ENCODE results near the gene JMJD1C.
A peak's percentile ranks its signal among the peaks of the same experiment; 100 is the strongest.

JMJD1C gene

GRCh38 chr10:63192826-63193225 is 273.0 kb downstream of the JMJD1C start:
- Histone ChIP-seq H3K4me1 (ENCODE audit: control insufficient read depth, insufficient read depth, low read length) (no peaks in the 10 kb centered on the region), H3K36me3 (ENCODE audit: control insufficient read depth in 2 of 2, insufficient read depth in 1 of 2, low read length in 2 of 2) (peaks cover 52 to 57% of the 10 kb centered on the region in 2 experiments), H3K27ac (ENCODE audit: extremely low read depth, low read depth, low read length) (no peak overlapping the region), H3K9me3 (ENCODE audit: control insufficient read depth, insufficient read depth, low read depth, low read length) (no peaks in the 10 kb centered on the region), H3K4me3 (ENCODE audit: low read depth, low read length) (no peak overlapping the region)
- ChIA-PET POLR2A (no interaction called here), CTCF (no interaction called here)
- TF ChIP-seq ZNF404 (tag by site-specific recombination; IDR thresholded peaks at IDR 0.05) (no peak), TSHZ1 (tag by site-specific recombination; IDR thresholded peaks at IDR 0.05; ENCODE audit: borderline replicate concordance) (no peak), ZNF302 (tag by site-specific recombination; IDR thresholded peaks at IDR 0.05; ENCODE audit: low read depth) (no peak)

DNA sequence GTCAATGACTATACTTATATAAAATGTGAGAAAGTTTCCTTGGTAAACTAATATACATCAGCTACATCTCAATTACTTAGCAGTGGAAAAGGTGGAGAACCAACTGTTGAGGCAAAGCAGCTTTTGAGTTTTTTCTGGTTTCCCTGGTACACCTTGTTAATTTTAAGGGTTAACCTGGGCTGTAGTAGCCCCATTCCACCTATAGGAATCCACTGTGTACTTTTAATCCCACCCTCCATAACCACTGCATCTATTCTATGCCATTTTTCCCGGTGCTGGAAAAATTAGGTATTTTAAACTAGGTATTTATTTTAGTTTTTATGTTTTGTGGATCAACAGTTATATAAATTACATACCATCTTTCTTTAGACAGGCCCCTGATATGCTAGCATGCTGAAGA is 290.2 kb downstream of the JMJD1C start:
- Histone ChIP-seq H3K4me1 (ENCODE audit: control insufficient read depth, insufficient read depth, low read length) (no peaks in the 10 kb centered on the region), H3K36me3 (ENCODE audit: control insufficient read depth in 2 of 2, insufficient read depth in 1 of 2, low read length in 2 of 2) (peaks cover 57% of the 10 kb centered on the region in 2 experiments), H3K4me3 (ENCODE audit: low read depth, low read length) (no peak overlapping the region), H3K9me3 (ENCODE audit: control insufficient read depth, insufficient read depth, low read depth, low read length) (no peaks in the 10 kb centered on the region), H3K27ac (ENCODE audit: extremely low read depth, low read depth, low read length) (no peak overlapping the region)
- no peak for TF ChIP-seq YY2 (tag by site-specific recombination; IDR thresholded peaks at IDR 0.05)
- TF ChIP-seq, protein P1, sequence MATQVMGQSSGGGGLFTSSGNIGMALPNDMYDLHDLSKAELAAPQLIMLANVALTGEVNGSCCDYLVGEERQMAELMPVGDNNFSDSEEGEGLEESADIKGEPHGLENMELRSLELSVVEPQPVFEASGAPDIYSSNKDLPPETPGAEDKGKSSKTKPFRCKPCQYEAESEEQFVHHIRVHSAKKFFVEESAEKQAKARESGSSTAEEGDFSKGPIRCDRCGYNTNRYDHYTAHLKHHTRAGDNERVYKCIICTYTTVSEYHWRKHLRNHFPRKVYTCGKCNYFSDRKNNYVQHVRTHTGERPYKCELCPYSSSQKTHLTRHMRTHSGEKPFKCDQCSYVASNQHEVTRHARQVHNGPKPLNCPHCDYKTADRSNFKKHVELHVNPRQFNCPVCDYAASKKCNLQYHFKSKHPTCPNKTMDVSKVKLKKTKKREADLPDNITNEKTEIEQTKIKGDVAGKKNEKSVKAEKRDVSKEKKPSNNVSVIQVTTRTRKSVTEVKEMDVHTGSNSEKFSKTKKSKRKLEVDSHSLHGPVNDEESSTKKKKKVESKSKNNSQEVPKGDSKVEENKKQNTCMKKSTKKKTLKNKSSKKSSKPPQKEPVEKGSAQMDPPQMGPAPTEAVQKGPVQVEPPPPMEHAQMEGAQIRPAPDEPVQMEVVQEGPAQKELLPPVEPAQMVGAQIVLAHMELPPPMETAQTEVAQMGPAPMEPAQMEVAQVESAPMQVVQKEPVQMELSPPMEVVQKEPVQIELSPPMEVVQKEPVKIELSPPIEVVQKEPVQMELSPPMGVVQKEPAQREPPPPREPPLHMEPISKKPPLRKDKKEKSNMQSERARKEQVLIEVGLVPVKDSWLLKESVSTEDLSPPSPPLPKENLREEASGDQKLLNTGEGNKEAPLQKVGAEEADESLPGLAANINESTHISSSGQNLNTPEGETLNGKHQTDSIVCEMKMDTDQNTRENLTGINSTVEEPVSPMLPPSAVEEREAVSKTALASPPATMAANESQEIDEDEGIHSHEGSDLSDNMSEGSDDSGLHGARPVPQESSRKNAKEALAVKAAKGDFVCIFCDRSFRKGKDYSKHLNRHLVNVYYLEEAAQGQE (tag by site-specific recombination; IDR thresholded peaks at IDR 0.05) = no peak
- ChIA-PET POLR2A (no interaction called here), CTCF (interaction anchor here (0.6 to 3.2 kb wide), 2 partner anchors 8 to 332 kb away, joined by 5 to 11 read pairs; no protein-coding TSS in a partner anchor)

DNA sequence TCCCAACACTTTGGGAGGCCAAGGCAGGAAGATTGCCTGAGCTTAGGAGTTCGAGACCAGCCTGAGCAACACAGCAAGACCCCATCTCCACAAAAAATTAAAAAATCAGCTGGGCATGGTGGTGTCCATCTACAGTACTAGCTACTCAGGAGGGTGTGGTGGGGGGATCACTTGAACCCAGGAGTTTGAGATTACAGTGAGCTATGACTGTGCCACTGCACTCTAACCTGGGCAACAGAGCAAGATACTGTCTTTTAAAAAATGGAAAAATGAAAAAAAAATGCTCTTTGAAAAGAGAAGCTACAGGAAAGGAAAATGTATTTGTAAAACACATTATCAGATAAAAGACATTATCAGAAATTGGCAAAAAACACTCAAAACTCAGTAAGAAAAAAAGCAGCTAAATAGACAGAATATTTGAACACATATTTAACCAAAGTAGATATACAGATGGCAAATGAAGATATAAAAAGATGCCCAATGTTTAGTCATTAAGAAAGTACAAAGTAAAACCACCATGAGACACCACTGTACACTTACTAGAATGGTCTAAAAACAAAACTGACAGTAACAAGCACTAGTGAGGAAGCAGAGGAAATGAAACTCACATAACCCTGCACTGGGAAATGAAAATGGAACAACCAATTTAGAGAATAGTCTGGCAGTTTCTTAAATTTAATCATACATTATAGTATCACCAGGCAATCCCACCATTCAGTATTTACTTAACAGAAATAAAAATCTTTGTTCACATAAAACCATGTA is 292.1 kb downstream of the JMJD1C start:
- peaks cover 45 to 67% of the 10 kb centered on the region in 2 experiments for H3K36me3 ChIP-seq (ENCODE audit: control insufficient read depth in 2 of 2, insufficient read depth in 1 of 2, low read length in 2 of 2)
- H3K4me3 ChIP-seq (ENCODE audit: low read depth, low read length) = no peak overlapping the region
- ChIA-PET POLR2A (no interaction called here), CTCF (interaction anchor here (0.6 to 1.1 kb wide), 2 partner anchors 546 to 979 kb away, joined by 4 read pairs; no protein-coding TSS in a partner anchor)
- TF ChIP-seq, protein P2, sequence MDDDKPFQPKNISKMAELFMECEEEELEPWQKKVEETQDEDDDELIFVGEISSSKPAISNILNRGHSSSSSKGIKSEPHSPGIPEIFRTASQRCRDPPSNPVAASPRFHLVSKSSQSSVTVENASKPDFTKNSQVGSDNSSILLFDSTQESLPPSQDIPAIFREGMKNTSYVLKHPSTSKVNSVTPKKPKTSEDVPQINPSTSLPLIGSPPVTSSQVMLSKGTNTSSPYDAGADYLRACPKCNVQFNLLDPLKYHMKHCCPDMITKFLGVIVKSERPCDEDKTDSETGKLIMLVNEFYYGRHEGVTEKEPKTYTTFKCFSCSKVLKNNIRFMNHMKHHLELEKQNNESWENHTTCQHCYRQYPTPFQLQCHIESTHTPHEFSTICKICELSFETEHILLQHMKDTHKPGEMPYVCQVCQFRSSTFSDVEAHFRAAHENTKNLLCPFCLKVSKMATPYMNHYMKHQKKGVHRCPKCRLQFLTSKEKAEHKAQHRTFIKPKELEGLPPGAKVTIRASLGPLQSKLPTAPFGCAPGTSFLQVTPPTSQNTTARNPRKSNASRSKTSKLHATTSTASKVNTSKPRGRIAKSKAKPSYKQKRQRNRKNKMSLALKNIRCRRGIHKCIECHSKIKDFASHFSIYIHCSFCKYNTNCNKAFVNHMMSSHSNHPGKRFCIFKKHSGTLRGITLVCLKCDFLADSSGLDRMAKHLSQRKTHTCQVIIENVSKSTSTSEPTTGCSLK (tag by site-specific recombination; IDR thresholded peaks at IDR 0.05) = no peak
- TF ChIP-seq ZNF660 (tag by site-specific recombination; IDR thresholded peaks at IDR 0.05) = no peak
- 0 out of 2 replicates have a peak, but pooled peaks have one; percentile 24 for TF ChIP-seq ZNF121 (tag by site-specific recombination; IDR thresholded peaks at IDR 0.05)
- TF ChIP-seq ZFP41 (tag by site-specific recombination; IDR thresholded peaks at IDR 0.05; ENCODE audit: borderline replicate concordance) = no peak
- no peak overlapping the region for H3K27ac ChIP-seq (ENCODE audit: extremely low read depth, low read depth, low read length)
- peaks cover 2% of the 10 kb centered on the region for H3K4me1 ChIP-seq (ENCODE audit: control insufficient read depth, insufficient read depth, low read length)
- no peaks in the 10 kb centered on the region for H3K9me3 ChIP-seq (ENCODE audit: control insufficient read depth, insufficient read depth, low read depth, low read length)

Measured in HEK293 (cell line).